Natural killer cell (primary cell): ENCODE data around the gene MAP3K7CL. TPM values are rescaled to one million over a fixed set of nuclear protein-coding genes. Genes with fewer than 3 reads are reported as not detected.

ENCODE experiments used
- ATAC-seq, 3 donors: fragments of 150-1000 bp in 2 of 3; fragments of 200-7000 bp in 1 of 3; cut with Tn5 transposase; 1 replicate in 1 of 3; 2 replicates in 2 of 3; pipeline ENCODE4 v1.10.0; 2021; ENCODE audit warnings: mild to moderate bottlenecking in 2 of 3, moderate library complexity in 2 of 3
- DNase-seq, 2 donors: peaks; one replicate each; pipeline versions ENCODE4 v3.0.0 to v3.0.0-alpha.2; 2013 to 2021; ENCODE audit warnings: mixed read lengths in 1 of 2
- H3K27ac ChIP-seq: one replicate; pipeline ENCODE4 v1.5.1; 2013; ENCODE audit warnings: mild to moderate bottlenecking, low read length
- H3K27me3 ChIP-seq: one replicate; pipeline ENCODE4 v1.6.1; 2013; ENCODE audit warnings: low read length; ENCODE audit not compliant: control insufficient read depth, insufficient read depth
- H3K36me3 ChIP-seq: one replicate; pipeline ENCODE4 v1.6.1; 2013; ENCODE audit warnings: low read length; ENCODE audit not compliant: control insufficient read depth, insufficient read depth
- H3K4me1 ChIP-seq: one replicate; pipeline ENCODE4 v1.6.1; 2013; ENCODE audit warnings: low read length; ENCODE audit not compliant: control insufficient read depth, insufficient read depth
- H3K4me3 ChIP-seq: one replicate; pipeline ENCODE4 v1.5.1; 2013; ENCODE audit warnings: low read length
- H3K9me3 ChIP-seq: one replicate; pipeline ENCODE4 v1.6.1; 2013; ENCODE audit warnings: low read length; ENCODE audit not compliant: control insufficient read depth, insufficient read depth
- H3K27ac Mint-ChIP-seq, 2 donors: one replicate each; pipeline ENCODE4 v1.8.0; 2022; ENCODE audit warnings: mild to moderate bottlenecking in 2 of 2, mixed read lengths in 2 of 2, moderate library complexity in 1 of 2
- H3K27me3 Mint-ChIP-seq, 2 donors: one replicate each; pipeline ENCODE4 v1.8.0; 2022; ENCODE audit warnings: low read depth in 2 of 2, mixed read lengths in 2 of 2
- H3K36me3 Mint-ChIP-seq: one replicate; pipeline ENCODE4 v1.8.0; 2022; ENCODE audit warnings: mixed read lengths
- H3K4me1 Mint-ChIP-seq, 2 donors: one replicate each; pipeline ENCODE4 v1.8.0; 2022; ENCODE audit warnings: mixed read lengths in 2 of 2
- H3K4me3 Mint-ChIP-seq: one replicate; pipeline ENCODE4 v1.8.0; 2022; ENCODE audit warnings: mild to moderate bottlenecking, moderate library complexity, mixed read lengths
- H3K9me3 Mint-ChIP-seq, 2 donors: one replicate each; pipeline ENCODE4 v1.8.0; 2022; ENCODE audit warnings: mixed read lengths in 2 of 2
- CTCF ChIP-seq: fragments of 200-600 bp; IDR thresholded peaks from one replicate; pipeline ENCODE4 v1.8.0; 2022; ENCODE audit warnings: antibody characterized with exemption
- WGBS: methylation state at CpG from one replicate; pipeline ENCODE4 v1.1.7; 2013; ENCODE audit warnings: missing lambda C conversion rate; ENCODE audit not compliant: insufficient coverage; 5-methylcytosine and 5-hydroxymethylcytosine counted together
- intact Hi-C: fragments of 100-400 bp; cut with micrococcal nuclease; formaldehyde crosslinking; loops from one replicate; pipeline ENCODE4 v1.14.2; 2022
- total RNA-seq, 4 donors: library from RNA; stranded (reverse); fragments of 120-200 nt in 1 of 4; gene quantifications; one replicate each; pipeline versions ENCODE4 v1.2.3 to v1.2.4, GENCODE V29; 2013 to 2022

The MAP3K7CL gene
- total RNA-seq, 3 donors from 2014 or later (not counting 1 experiment from before 2014, with no cell fraction given): 7.0 to 16.3 (median 11.5) TPM

DNA sequence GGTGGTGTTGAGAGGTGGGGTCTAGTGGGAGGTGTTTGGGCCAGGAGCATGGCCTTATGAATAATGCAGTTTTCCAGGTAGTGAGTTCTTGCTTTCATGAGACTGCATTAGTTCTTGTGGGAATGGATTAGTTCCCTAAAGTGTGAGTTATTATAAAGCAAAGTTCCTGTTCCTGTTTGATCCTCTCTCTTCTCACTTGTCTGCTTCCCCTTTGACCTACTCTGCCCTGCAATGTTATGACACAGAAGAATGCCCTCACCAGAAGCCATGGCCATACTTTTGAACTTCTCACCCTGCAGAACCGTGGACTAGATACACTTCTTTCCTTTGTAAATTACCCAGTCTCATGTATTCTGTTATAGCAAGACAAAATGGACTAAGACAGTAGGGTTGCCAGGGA, 53.6 kb downstream of the MAP3K7CL start:
- ATAC-seq (peak; percentile 26 to 57 (median 36)), DNase-seq (no peak)
- H3K27ac ChIP-seq: no peak overlapping the region
- no peaks in the 10 kb centered on the region for H3K9me3 Mint-ChIP-seq
- H3K27me3 ChIP-seq: no peaks in the 10 kb centered on the region
- H3K4me3 Mint-ChIP-seq: no peak overlapping the region
- H3K4me1 ChIP-seq: no peaks in the 10 kb centered on the region
- H3K36me3 Mint-ChIP-seq: no peaks in the 10 kb centered on the region
- intact Hi-C loops: no loop called here
- no peaks in the 10 kb centered on the region for H3K9me3 ChIP-seq
- TF ChIP-seq CTCF: no peak
- peaks cover 0 to 16% of the 10 kb centered on the region in 2 donors for H3K27me3 Mint-ChIP-seq
- 0% methylated on average over 1 of the region's 1 CpG for WGBS
- H3K27ac Mint-ChIP-seq: no peak overlapping the region
- H3K4me3 ChIP-seq: no peak overlapping the region
- no peaks in the 10 kb centered on the region for H3K4me1 Mint-ChIP-seq
- H3K36me3 ChIP-seq: no peaks in the 10 kb centered on the region

DNA sequence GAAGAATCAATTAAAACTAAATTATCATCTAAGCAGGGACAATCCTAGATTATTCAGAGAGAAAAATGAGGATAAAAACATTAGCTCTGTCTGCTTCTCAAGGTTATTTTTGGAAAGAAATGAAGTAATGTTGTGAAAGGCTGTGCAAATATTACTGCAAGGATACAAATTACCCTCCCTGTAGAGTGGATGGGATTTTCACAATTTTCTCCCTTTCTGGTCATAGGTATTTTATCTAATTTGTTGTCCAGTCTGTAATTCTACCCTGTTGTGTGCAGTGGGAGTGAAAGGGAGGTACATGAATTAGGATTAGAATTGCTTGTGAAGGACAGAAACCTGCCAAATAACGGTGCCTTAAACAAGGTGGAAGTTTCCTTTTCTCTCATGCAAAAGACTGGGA, 54.7 kb downstream of the MAP3K7CL start:
- Mint-ChIP-seq H3K27ac (no peak overlapping the region), H3K27me3 (peaks cover 0 to 16% of the 10 kb centered on the region in 2 donors), H3K4me1 (peaks cover 0 to 1% of the 10 kb centered on the region in 2 donors), H3K4me3 (no peak overlapping the region), H3K9me3 (no peaks in the 10 kb centered on the region), H3K36me3 (no peaks in the 10 kb centered on the region)
- intact Hi-C loops: no loop called here
- 78% methylated on average over 1 of the region's 1 CpG for WGBS
- no peak for ATAC-seq
- H3K27ac ChIP-seq: no peak overlapping the region
- no peaks in the 10 kb centered on the region for H3K9me3 ChIP-seq
- no peaks in the 10 kb centered on the region for H3K4me1 ChIP-seq
- H3K27me3 ChIP-seq: no peaks in the 10 kb centered on the region
- H3K36me3 ChIP-seq: no peaks in the 10 kb centered on the region
- H3K4me3 ChIP-seq: no peak overlapping the region
- no peak for TF ChIP-seq CTCF
- no peak for DNase-seq

GRCh38 chr21:29185633-29186032, 55.2 kb downstream of the MAP3K7CL start:
- Mint-ChIP-seq H3K4me1 (peaks cover 4 to 6% of the 10 kb centered on the region in 2 donors), H3K4me3 (no peak overlapping the region), H3K9me3 (no peaks in the 10 kb centered on the region), H3K27ac (no peak overlapping the region), H3K36me3 (no peaks in the 10 kb centered on the region), H3K27me3 (peaks cover 0 to 16% of the 10 kb centered on the region in 2 donors)
- no peaks in the 10 kb centered on the region for H3K9me3 ChIP-seq
- no peak overlapping the region for H3K27ac ChIP-seq
- no peak overlapping the region for H3K4me3 ChIP-seq
- H3K4me1 ChIP-seq: peaks cover under 1% of the 10 kb centered on the region
- TF ChIP-seq CTCF: no peak
- ATAC-seq: no peak
- WGBS: 96% methylated on average over 4 of the region's 4 CpGs
- intact Hi-C loops: no loop called here
- DNase-seq: no peak
- H3K36me3 ChIP-seq: no peaks in the 10 kb centered on the region
- no peaks in the 10 kb centered on the region for H3K27me3 ChIP-seq

GRCh38 chr21:29186246-29186645, 55.8 kb downstream of the MAP3K7CL start:
- H3K9me3 Mint-ChIP-seq: no peaks in the 10 kb centered on the region
- Histone ChIP-seq H3K4me1 (peaks cover 4% of the 10 kb centered on the region), H3K27ac (no peak overlapping the region), H3K27me3 (no peaks in the 10 kb centered on the region), H3K9me3 (no peaks in the 10 kb centered on the region), H3K36me3 (no peaks in the 10 kb centered on the region), H3K4me3 (no peak overlapping the region)
- no peak overlapping the region for H3K27ac Mint-ChIP-seq
- intact Hi-C loops: no loop called here
- H3K4me1 Mint-ChIP-seq: peaks cover 7 to 10% of the 10 kb centered on the region in 2 donors
- H3K4me3 Mint-ChIP-seq: no peak overlapping the region
- peaks cover 0 to 16% of the 10 kb centered on the region in 2 donors for H3K27me3 Mint-ChIP-seq
- no peaks in the 10 kb centered on the region for H3K36me3 Mint-ChIP-seq
- DNase-seq: no peak
- no peak for TF ChIP-seq CTCF
- ATAC-seq: no peak
